Dermis blood vessel endothelial cell (primary cell): ENCODE measurements around the gene PA2G4. TPM values are rescaled to one million over a fixed set of nuclear protein-coding genes. Genes with fewer than 3 reads are reported as not detected.
"Not testable (repeated sequence)": the region's sequence is repeated elsewhere in the genome, so short reads cannot be mapped to it uniquely, and the experiment has no call there.

Source experiments
- DNase-seq: peaks from one replicate; pipeline ENCODE4 v3.0.0; 2010
- total RNA-seq: library from RNA; depleted of rRNA; stranded (reverse); fragments of >200 nt; gene quantifications from 2 replicates; pipeline ENCODE4 v1.2.3, GENCODE V29; 2014

The PA2G4 gene
- total RNA-seq = 106 and 276 TPM in 2 replicates

- DNase-seq = peak; percentile 99
Measured at GRCh38 chr12:56104109-56104814, at the start of gene PA2G4. Gene PA2G4 (plus strand): TSS chr12:56104559. CDS start chr12:56104738, 179 bp downstream.

- DNase-seq = not testable (repeated sequence)
Measured at GRCh38 chr12:56059964-56060363, 44.4 kb upstream of the PA2G4 start.

GRCh38 chr12:56061982-56062381, 42.4 kb upstream of the PA2G4 start:
- no peak for DNase-seq

GRCh38 chr12:56062996-56063395, 41.4 kb upstream of the PA2G4 start:
- peak; percentile 29 for DNase-seq

GRCh38 chr12:56071648-56072047, 32.7 kb upstream of the PA2G4 start:
- DNase-seq = no peak

- DNase-seq = no peak
Measured at GRCh38 chr12:56074396-56074795, 30.0 kb upstream of the PA2G4 start.

- DNase-seq = not testable (repeated sequence)
Measured at GRCh38 chr12:56077966-56078365, 26.4 kb upstream of the PA2G4 start.

GRCh38 chr12:56078427-56078826, 25.9 kb upstream of the PA2G4 start:
- no peak for DNase-seq

- DNase-seq = peak; percentile 93
Measured at GRCh38 chr12:56078931-56079722, 25.2 kb upstream of the PA2G4 start.

- DNase-seq = peak; percentile 58
Measured at GRCh38 chr12:56079723-56080555, 24.4 kb upstream of the PA2G4 start, which contains the start of gene ERBB3. Gene ERBB3 (plus strand): TSS chr12:56080165. CDS start chr12:56080301, 136 bp downstream.

GRCh38 chr12:56080556-56081138, 23.7 kb upstream of the PA2G4 start:
- no peak for DNase-seq

GRCh38 chr12:56081393-56082347, 22.7 kb upstream of the PA2G4 start:
- DNase-seq = no peak

GRCh38 chr12:56082382-56082781, 22.0 kb upstream of the PA2G4 start:
- no peak for DNase-seq

GRCh38 chr12:56082967-56083366, 21.4 kb upstream of the PA2G4 start:
- no peak for DNase-seq

- peak; percentile 53 for DNase-seq
Measured at GRCh38 chr12:56084958-56085543, 19.3 kb upstream of the PA2G4 start.

GRCh38 chr12:56086096-56086495, 18.3 kb upstream of the PA2G4 start:
- DNase-seq = no peak

- DNase-seq = no peak
Measured at GRCh38 chr12:56086608-56087007, 17.8 kb upstream of the PA2G4 start.

GRCh38 chr12:56087220-56087619, 17.1 kb upstream of the PA2G4 start:
- DNase-seq = no peak

GRCh38 chr12:56097738-56098137, 6.6 kb upstream of the PA2G4 start:
- DNase-seq = no peak

- no peak for DNase-seq
Measured at GRCh38 chr12:56098592-56098991, 5.8 kb upstream of the PA2G4 start.

- no peak for DNase-seq
Measured at GRCh38 chr12:56099787-56100186, 4.6 kb upstream of the PA2G4 start.
